Liver (tissue), 3 donors: Measurements from ENCODE around the gene AGPAT4.

Source experiments
- ATF3 ChIP-seq: IDR thresholded peaks from 2 replicates; pipeline ENCODE4 v1.6.1; 2016; ENCODE audit warnings: antibody characterized with exemption
- CTCF ChIP-seq: fragments of 150-350 bp; IDR thresholded peaks from 2 replicates; pipeline ENCODE4 v1.5.1; 2017; ENCODE audit warnings: improper control_type of control experiment, low read depth, low read length; ENCODE audit not compliant: missing input control
- EGR1 ChIP-seq, 2 donors: IDR thresholded peaks; 2 replicates each; pipeline ENCODE4 v1.6.1; 2016 to 2018; ENCODE audit warnings: antibody characterized with exemption in 2 of 2, low read depth in 2 of 2
- FOXA1 ChIP-seq: IDR thresholded peaks from 2 replicates; pipeline ENCODE4 v1.6.1; 2016; ENCODE audit warnings: antibody characterized with exemption
- GABPA ChIP-seq, 2 donors: IDR thresholded peaks in 1 of 2; conservative IDR thresholded peaks in 1 of 2; 2 replicates each; pipeline ENCODE4 v1.6.1; 2016; ENCODE audit warnings: antibody characterized with exemption in 2 of 2, mild to moderate bottlenecking in 1 of 2, moderate library complexity in 1 of 2
- HNF4A ChIP-seq, 2 donors: conservative IDR thresholded peaks; 2 replicates each; pipeline ENCODE4 v1.6.1; 2016; ENCODE audit warnings: antibody characterized with exemption in 2 of 2, mild to moderate bottlenecking in 2 of 2
- REST ChIP-seq: IDR thresholded peaks from 2 replicates; pipeline ENCODE4 v1.6.1; 2016; ENCODE audit warnings: antibody characterized with exemption, mild to moderate bottlenecking
- SP1 ChIP-seq: IDR thresholded peaks from 2 replicates; pipeline ENCODE4 v1.6.1; 2018; ENCODE audit warnings: antibody characterized with exemption, mild to moderate bottlenecking
- ZBTB33 ChIP-seq: IDR thresholded peaks from 2 replicates; pipeline ENCODE4 v1.6.1; 2016; ENCODE audit warnings: antibody characterized with exemption
- donor health status: healthy.
- donor health status: healthy.

GRCh38 chr6:161220346-161220745, 53.5 kb downstream of the AGPAT4 start:
- TF ChIP-seq CTCF (no peak), REST (no peak), FOXA1 (no peak), EGR1 (IDR thresholded peaks at IDR 0.05; ENCODE audit: low read depth in 2 of 2) (no peak), HNF4A (conservative IDR thresholded peaks at IDR 0.05) (no peak), ZBTB33 (no peak), SP1 (no peak), ATF3 (no peak), GABPA (IDR thresholded peaks at IDR 0.05 in 1 of 2, conservative IDR thresholded peaks at IDR 0.05 in 1 of 2) (no peak)
